Activated T-cell treated with anti-CD3 and anti-CD28 coated beads, Interleukin-2, amount 50 U/mL, for 72 hours (primary cell): Measurements from ENCODE around the gene CDKAL1. TPM values are rescaled to one million over a fixed set of nuclear protein-coding genes. Genes with fewer than 3 reads are reported as not detected.

ENCODE experiments used
- ATAC-seq, 2 donors: fragments of 150-1000 bp; cut with Tn5 transposase; replicated peaks in 1 of 2; 2 replicates each; pipeline ENCODE4 v1.10.0; 2021; ENCODE audit warnings: moderate library complexity in 2 of 2, mild to moderate bottlenecking in 1 of 2
- DNase-seq, 2 donors: peaks; one replicate each; pipeline ENCODE4 v3.0.0; 2021 to 2022; ENCODE audit warnings: mixed read lengths in 1 of 2
- H3K27ac Mint-ChIP-seq: one replicate; pipeline ENCODE4 v1.8.0; 2022; ENCODE audit warnings: mild to moderate bottlenecking, moderate library complexity, mixed read lengths
- H3K27me3 Mint-ChIP-seq: one replicate; pipeline ENCODE4 v1.8.0; 2022; ENCODE audit warnings: low read depth, mixed read lengths
- H3K36me3 Mint-ChIP-seq, 2 donors: one replicate each; pipeline ENCODE4 v1.8.0; 2022; ENCODE audit warnings: mixed read lengths in 2 of 2, mild to moderate bottlenecking in 1 of 2; ENCODE audit not compliant: insufficient read depth in 2 of 2
- H3K4me1 Mint-ChIP-seq: one replicate; pipeline ENCODE4 v1.8.0; 2022; ENCODE audit warnings: low read depth, mixed read lengths
- H3K4me3 Mint-ChIP-seq, 2 donors: one replicate each; pipeline ENCODE4 v1.8.0; 2022; ENCODE audit warnings: mild to moderate bottlenecking in 2 of 2, mixed read lengths in 2 of 2, moderate library complexity in 2 of 2
- H3K9me3 Mint-ChIP-seq, 2 donors: one replicate each; pipeline ENCODE4 v1.8.0; 2022; ENCODE audit warnings: mixed read lengths in 2 of 2
- total RNA-seq, 2 donors: library from RNA; stranded (reverse); gene quantifications; one replicate each; pipeline ENCODE4 v1.2.3, GENCODE V29; 2022

Gene CDKAL1
- total RNA-seq, 2 donors from 2014 or later, result 25.9 to 29.8 TPM

- H3K4me1 Mint-ChIP-seq, result peaks cover 17% of the 10 kb centered on the region
- no peak overlapping the region for H3K4me3 Mint-ChIP-seq
- H3K36me3 Mint-ChIP-seq, result peaks cover 0 to 2% of the 10 kb centered on the region in 2 donors
- no peaks in the 10 kb centered on the region for H3K27me3 Mint-ChIP-seq
- no peaks in the 10 kb centered on the region for H3K9me3 Mint-ChIP-seq
- ATAC-seq (no peak), DNase-seq (no peak)
- no peak overlapping the region for H3K27ac Mint-ChIP-seq
Measured at GRCh38 chr6:20873425-20874190, 339.4 kb downstream of the CDKAL1 start.

- Mint-ChIP-seq H3K27me3 (no peaks in the 10 kb centered on the region), H3K9me3 (no peaks in the 10 kb centered on the region), H3K36me3 (peaks cover 2 to 7% of the 10 kb centered on the region in 2 donors), H3K27ac (no peak overlapping the region), H3K4me3 (no peak overlapping the region), H3K4me1 (peaks cover 17% of the 10 kb centered on the region)
- ATAC-seq (no peak), DNase-seq (no peak)
Measured at GRCh38 chr6:20875369-20875963, 341.2 kb downstream of the CDKAL1 start.

- DNase-seq (no peak), ATAC-seq (no peak)
- Mint-ChIP-seq H3K27me3 (no peaks in the 10 kb centered on the region), H3K4me1 (peaks cover 17% of the 10 kb centered on the region), H3K27ac (no peak overlapping the region), H3K4me3 (no peak overlapping the region), H3K9me3 (no peaks in the 10 kb centered on the region), H3K36me3 (peaks cover 2 to 7% of the 10 kb centered on the region in 2 donors)
Measured at GRCh38 chr6:20876036-20876435, 341.8 kb downstream of the CDKAL1 start.

- Mint-ChIP-seq H3K36me3 (peaks cover 3 to 7% of the 10 kb centered on the region in 2 donors), H3K27me3 (no peaks in the 10 kb centered on the region), H3K27ac (no peak overlapping the region), H3K4me3 (no peak overlapping the region), H3K4me1 (peaks cover 17% of the 10 kb centered on the region), H3K9me3 (no peaks in the 10 kb centered on the region)
- ATAC-seq, result no peak
- no peak for DNase-seq
Measured at GRCh38 chr6:20876561-20876960, 342.3 kb downstream of the CDKAL1 start.

- ATAC-seq (peak; percentile 97 to 98), DNase-seq (peak; percentile 56 to 60)
- H3K9me3 Mint-ChIP-seq, result peaks cover 2 to 4% of the 10 kb centered on the region in 2 donors
- H3K4me3 Mint-ChIP-seq, result peak overlapping the region in 1 of 2 donors; percentile 59
- H3K4me1 Mint-ChIP-seq, result peaks cover 17% of the 10 kb centered on the region
- H3K36me3 Mint-ChIP-seq, result peaks cover 9 to 13% of the 10 kb centered on the region in 2 donors
- H3K27me3 Mint-ChIP-seq, result no peaks in the 10 kb centered on the region
- peak overlapping the region; percentile 61 for H3K27ac Mint-ChIP-seq
Measured at GRCh38 chr6:20877008-20877937, 343.0 kb downstream of the CDKAL1 start.

GRCh38 chr6:20879121-20879520 lies 344.9 kb downstream of the CDKAL1 start:
- peaks cover 17% of the 10 kb centered on the region for H3K4me1 Mint-ChIP-seq
- peaks cover 18 to 24% of the 10 kb centered on the region in 2 donors for H3K36me3 Mint-ChIP-seq

GRCh38 chr6:20879526-20879925 lies 345.3 kb downstream of the CDKAL1 start:
- ATAC-seq (no peak), DNase-seq (no peak)
- Mint-ChIP-seq H3K36me3 (peaks cover 20 to 26% of the 10 kb centered on the region in 2 donors), H3K9me3 (peaks cover 4 to 10% of the 10 kb centered on the region in 2 donors), H3K4me1 (peaks cover 17% of the 10 kb centered on the region), H3K4me3 (no peak overlapping the region), H3K27me3 (no peaks in the 10 kb centered on the region), H3K27ac (peak overlapping the region; percentile 57)

More at GRCh38 chr6:20879121-20879520, 344.9 kb downstream of the CDKAL1 start:
- Mint-ChIP-seq H3K4me3 (no peak overlapping the region), H3K27me3 (no peaks in the 10 kb centered on the region), H3K9me3 (peaks cover 4 to 7% of the 10 kb centered on the region in 2 donors), H3K27ac (peak overlapping the region; percentile 57)
- ATAC-seq, result no peak
- no peak for DNase-seq

GRCh38 chr6:20881365-20881764 lies 347.1 kb downstream of the CDKAL1 start:
- Mint-ChIP-seq H3K27me3 (no peaks in the 10 kb centered on the region), H3K4me1 (peaks cover 17% of the 10 kb centered on the region), H3K27ac (no peak overlapping the region), H3K9me3 (peaks cover 6 to 15% of the 10 kb centered on the region in 2 donors), H3K4me3 (no peak overlapping the region), H3K36me3 (peaks cover 20 to 39% of the 10 kb centered on the region in 2 donors)
- DNase-seq (no peak), ATAC-seq (no peak)

- peaks cover 23 to 41% of the 10 kb centered on the region in 2 donors for H3K36me3 Mint-ChIP-seq
- no peaks in the 10 kb centered on the region for H3K27me3 Mint-ChIP-seq
- H3K27ac Mint-ChIP-seq, result no peak overlapping the region
- H3K4me1 Mint-ChIP-seq, result peaks cover 14% of the 10 kb centered on the region
- DNase-seq (no peak), ATAC-seq (no peak)
- H3K9me3 Mint-ChIP-seq, result peaks cover 6 to 19% of the 10 kb centered on the region in 2 donors
- H3K4me3 Mint-ChIP-seq, result no peak overlapping the region
Measured at GRCh38 chr6:20882014-20882413, 347.8 kb downstream of the CDKAL1 start.

- DNase-seq (no peak), ATAC-seq (no peak)
- H3K4me1 Mint-ChIP-seq, result no peaks in the 10 kb centered on the region
- peaks cover 10 to 21% of the 10 kb centered on the region in 2 donors for H3K9me3 Mint-ChIP-seq
- peaks cover 28 to 42% of the 10 kb centered on the region in 2 donors for H3K36me3 Mint-ChIP-seq
- H3K27me3 Mint-ChIP-seq, result no peaks in the 10 kb centered on the region
- H3K27ac Mint-ChIP-seq, result no peak overlapping the region
- no peak overlapping the region for H3K4me3 Mint-ChIP-seq
Measured at GRCh38 chr6:20885076-20885475, 350.8 kb downstream of the CDKAL1 start.

GRCh38 chr6:20891161-20891560 lies 356.9 kb downstream of the CDKAL1 start:
- ATAC-seq (no peak), DNase-seq (no peak)
- H3K27me3 Mint-ChIP-seq, result no peaks in the 10 kb centered on the region
- peaks cover 3 to 8% of the 10 kb centered on the region in 2 donors for H3K9me3 Mint-ChIP-seq
- H3K4me3 Mint-ChIP-seq, result no peak overlapping the region
- no peaks in the 10 kb centered on the region for H3K4me1 Mint-ChIP-seq
- H3K27ac Mint-ChIP-seq, result no peak overlapping the region
- peaks cover 15 to 16% of the 10 kb centered on the region in 2 donors for H3K36me3 Mint-ChIP-seq

- no peak for ATAC-seq
- no peak overlapping the region for H3K4me3 Mint-ChIP-seq
- peaks cover 10 to 11% of the 10 kb centered on the region in 2 donors for H3K36me3 Mint-ChIP-seq
- no peak overlapping the region for H3K27ac Mint-ChIP-seq
- H3K4me1 Mint-ChIP-seq, result no peaks in the 10 kb centered on the region
- no peaks in the 10 kb centered on the region for H3K27me3 Mint-ChIP-seq
- DNase-seq, result no peak
- peaks cover 2 to 5% of the 10 kb centered on the region in 2 donors for H3K9me3 Mint-ChIP-seq
Measured at GRCh38 chr6:20892365-20892764, 358.1 kb downstream of the CDKAL1 start.

GRCh38 chr6:20893412-20893811 lies 359.2 kb downstream of the CDKAL1 start:
- no peaks in the 10 kb centered on the region for H3K4me1 Mint-ChIP-seq
- H3K27me3 Mint-ChIP-seq, result no peaks in the 10 kb centered on the region
- H3K4me3 Mint-ChIP-seq, result no peak overlapping the region
- no peak overlapping the region for H3K27ac Mint-ChIP-seq
- peaks cover 3 to 4% of the 10 kb centered on the region in 2 donors for H3K9me3 Mint-ChIP-seq
- H3K36me3 Mint-ChIP-seq, result peaks cover 8 to 10% of the 10 kb centered on the region in 2 donors
- ATAC-seq, result no peak
- DNase-seq, result no peak
